Activated CD4-positive, alpha-beta T cell treated with anti-CD3 and anti-CD28 coated beads for 24 hours (primary cell): ENCODE results near the gene TTN.
"Not testable (repeated sequence)": the region's sequence is repeated elsewhere in the genome, so short reads cannot be mapped to it uniquely, and the experiment has no call there.

Experiments
- DNase-seq, 2 donors: peaks; one replicate each; pipeline ENCODE4 v3.0.0-alpha.2; 2020; ENCODE audit warnings: low read depth in 2 of 2

TTN gene

DNA sequence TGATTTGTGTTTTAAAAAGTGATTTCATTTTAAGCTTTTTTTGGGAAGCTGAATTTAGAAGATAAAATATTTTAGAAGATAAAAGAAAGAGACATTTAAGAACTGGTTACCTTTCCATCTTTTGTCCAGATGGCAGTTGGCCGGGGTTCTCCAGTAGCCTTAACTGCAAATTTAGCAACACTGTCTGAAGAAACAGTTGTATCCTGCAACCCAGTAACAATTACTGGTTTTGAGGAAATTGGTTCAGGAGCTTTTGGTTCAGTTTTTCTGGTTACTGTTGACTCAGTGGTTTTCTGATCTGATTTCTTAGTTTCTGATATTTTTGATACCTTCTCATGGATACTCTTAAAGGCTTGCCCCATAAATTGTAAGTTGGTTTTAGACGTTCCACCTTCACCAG lies 277.1 kb downstream of the TTN start:
- DNase-seq = no peak

DNA sequence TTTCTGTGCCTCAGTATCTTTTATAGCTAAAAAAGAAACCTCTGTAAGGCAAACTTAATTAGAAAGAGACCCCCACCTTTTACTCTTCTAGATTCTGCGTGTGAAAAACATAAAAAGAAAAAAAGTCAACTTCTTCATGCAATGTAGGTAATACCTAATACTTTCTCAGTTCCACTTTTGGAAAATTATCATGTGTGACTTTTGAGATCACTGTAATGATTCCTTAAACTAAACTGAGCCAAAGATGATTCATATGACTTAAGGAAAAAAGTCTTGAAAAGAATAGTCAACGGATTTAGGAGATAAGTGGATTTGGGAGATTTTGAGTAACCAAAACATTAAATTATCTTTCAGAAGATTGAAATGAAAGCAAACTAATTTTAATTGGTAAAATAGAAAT lies 278.0 kb downstream of the TTN start:
- no peak for DNase-seq

DNA sequence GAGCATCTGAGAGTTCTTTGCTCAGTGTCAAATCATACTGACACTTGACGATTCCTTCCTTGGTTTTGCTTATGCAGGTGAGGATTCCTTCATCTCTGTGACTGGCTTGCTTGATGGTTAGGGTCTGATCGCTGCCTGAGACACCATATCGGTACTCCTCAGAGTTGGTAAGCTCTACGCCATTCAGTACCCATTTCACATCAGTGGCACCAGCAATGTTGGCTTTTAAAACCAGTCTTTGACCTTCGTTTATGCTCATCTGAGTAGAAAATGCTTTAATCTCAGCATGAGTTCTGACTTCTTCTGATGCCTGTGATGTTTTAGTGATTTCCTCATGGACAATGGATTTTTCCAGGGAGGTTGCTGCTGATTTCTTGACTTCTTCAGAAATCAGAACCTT lies 278.6 kb downstream of the TTN start:
- no peak for DNase-seq

DNA sequence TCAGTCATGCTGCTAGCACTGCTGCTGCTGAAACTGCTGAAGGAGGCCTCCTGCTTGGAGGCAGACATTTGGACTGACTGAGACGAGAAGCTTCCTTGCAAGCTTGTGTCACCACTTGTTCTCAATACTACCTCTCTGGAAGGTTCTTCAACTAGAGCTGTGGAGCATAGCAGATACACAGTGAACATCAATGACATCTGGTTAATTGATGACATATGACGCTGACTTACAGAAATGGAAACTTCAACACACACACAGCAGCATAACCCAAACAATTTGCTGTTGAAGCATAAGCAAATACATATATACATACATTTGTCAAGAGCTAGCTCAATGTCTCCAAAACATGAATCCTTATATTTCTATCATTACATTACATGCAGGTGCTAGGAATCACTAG lies 279.6 kb downstream of the TTN start:
- no peak for DNase-seq

DNA sequence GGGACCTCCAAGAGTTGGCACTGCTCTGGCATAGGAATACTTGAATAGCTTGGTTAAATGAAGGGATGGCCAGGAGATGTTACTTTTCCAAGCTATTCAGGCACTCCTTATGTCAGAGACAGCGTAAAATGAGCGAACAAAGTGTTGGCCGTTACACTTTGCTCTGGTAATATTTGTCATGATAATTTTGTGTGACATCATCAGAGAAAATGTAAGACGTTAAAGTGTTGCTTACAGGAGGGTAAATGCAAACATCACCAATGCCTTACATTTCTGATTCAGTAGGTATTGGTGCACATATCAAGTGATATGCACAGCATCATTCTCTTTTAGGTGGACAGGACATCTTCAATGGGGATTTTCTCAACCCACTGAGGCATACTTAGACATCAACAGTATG lies 281.0 kb downstream of the TTN start:
- no peak for DNase-seq

DNA sequence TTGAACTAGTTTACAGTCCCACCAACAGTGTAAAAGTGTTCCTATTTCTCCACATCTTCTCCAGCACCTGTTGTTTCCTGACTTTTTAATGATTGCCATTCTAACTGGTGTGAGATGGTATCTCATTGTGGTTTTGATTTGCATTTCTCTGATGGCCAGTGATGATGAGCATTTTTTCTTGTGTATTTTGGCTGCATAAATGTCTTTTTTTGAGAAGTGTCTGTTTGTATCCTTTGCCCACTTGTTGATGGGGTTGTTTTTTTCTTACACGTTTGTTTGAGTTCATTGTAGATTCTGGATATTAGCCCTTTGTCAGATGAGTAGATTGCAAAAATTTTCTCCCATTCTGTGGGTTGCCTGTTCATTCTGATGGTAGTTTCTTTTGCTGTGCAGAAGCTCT lies 281.8 kb downstream of the TTN start:
- DNase-seq = not testable (repeated sequence)

DNA sequence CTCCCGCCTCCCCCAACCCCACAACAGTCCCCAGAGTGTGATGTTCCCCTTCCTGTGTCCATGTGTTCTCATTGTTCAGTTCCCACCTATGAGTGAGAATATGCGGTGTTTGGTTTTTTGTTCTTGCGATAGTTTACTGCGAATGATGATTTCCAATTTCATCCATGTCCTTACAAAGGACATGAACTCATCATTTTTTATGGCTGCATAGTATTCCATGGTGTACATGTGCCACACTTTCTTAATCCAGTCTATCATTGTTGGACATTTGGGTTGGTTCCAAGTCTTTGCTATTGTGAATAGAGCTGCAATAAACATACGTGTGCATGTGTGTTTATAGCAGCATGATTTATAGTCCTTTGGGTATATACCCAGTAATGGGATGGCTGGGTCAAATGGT lies 282.2 kb downstream of the TTN start:
- DNase-seq = not testable (repeated sequence)

DNA sequence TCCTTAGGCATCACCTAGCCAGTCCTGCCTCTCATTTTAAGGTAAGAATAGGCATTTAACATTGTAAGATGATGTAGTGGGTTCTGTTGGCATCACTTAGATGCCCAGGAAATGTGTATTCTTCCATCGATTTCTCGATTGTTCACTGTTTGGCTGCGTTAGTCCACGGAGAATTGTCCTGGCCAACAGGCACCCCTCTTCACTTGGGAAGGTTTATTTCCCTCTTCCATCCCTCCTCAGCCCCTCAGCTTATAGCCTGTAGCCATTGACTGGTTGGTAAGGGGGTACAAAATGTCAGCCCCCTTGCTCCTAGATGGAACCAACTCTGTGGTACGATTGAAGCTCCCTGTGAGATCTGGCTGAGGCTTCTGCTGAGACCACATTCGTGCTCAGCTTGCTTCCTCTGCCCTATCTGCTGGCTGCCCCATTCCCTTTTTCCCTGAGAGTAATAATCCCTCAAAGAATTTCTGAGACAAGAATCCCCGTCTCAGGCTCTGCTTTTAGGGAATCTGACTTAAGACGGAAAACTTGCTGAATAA lies 283.6 kb downstream of the TTN start:
- no peak for DNase-seq

DNA sequence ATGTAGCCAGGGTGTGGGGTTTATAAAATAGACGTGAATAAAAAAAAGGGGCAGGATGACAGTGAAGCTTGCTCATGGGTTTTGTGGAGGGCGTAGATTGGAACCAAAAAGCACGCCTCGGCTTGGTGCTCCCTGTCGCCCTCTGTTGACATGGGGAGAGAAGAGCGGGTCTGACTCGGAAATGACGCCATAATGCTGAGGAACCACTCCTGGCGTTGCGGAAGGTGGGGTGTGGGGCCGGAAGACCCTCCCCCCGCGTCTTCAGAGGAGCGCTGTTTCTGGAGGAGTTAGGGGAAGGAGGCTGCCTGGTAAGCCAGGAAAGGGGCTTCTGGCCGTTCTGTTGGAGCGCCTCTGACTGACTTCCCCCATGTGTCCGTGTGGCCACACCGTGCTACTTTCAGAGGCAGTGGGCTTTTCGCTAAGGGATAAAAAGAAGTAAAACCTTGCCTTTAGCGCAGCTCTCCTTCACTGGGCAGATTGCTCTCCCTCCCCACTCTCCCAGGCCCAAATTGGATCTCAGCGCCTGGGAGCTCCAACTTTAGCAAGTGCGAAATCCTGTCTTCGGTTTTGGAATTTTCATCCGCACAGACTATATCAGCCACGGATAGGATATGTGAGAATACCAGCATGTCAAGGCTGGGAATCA lies 284.1 kb downstream of the TTN start:
- peak; percentile 56 to 72 for DNase-seq

DNA sequence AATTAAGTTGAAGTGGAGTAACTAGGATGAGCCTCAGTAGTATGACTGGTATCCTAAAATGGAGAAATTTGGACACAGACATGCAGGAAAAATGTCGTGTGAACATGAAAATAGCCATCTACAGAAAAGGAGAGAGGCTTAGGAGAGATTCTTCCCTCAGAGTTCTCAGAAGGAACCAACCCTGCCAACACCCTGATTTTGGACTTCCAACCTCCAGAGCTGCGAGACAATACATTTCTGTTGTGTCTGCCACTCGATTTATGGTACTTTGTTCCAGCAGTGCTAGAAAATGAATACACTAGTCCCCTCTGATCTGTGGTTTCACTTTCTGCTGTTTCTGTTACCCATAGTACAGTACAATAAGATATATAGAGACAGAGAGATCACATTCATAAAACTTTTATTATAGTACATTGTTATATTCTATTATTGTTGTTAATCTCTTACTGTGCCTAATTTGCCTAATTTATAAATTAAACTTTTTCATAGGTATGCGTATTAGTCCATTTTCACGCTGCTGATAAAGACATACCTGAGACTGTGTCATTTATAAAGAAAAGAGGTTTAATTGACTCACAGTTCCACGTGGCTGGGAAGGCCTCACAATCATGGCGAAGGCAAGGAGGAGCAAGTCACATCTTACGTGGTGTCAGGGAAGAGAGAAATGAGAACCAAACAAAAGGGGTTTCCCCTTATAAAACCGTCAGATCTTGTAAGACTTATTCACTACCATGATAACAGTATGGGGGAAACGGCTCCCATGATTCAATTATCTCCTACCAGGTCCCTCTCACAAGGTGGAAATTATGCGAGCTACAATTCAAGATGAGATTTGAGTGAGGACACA lies 285.7 kb downstream of the TTN start:
- peak in 1 of 2 donors; percentile 15 for DNase-seq

DNA sequence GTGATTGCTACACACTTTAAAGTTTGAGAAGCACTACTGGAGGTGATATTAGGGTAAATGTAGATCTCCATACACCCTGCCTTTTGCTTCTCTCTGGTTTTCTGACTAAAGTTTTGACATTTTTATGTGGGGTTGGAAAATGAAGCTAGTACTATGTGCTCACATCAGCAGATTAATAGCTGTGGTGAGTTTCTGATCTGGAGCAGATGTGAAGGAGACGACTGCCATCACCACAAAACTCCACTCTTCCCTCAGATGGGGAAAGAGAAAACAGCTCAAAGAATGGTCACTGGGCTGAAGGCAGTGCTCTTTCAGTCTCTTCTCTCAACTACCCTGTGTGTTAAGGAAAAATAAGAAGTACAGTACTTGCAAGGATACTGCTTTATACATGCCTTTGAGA lies 289.7 kb downstream of the TTN start:
- DNase-seq = no peak

DNA sequence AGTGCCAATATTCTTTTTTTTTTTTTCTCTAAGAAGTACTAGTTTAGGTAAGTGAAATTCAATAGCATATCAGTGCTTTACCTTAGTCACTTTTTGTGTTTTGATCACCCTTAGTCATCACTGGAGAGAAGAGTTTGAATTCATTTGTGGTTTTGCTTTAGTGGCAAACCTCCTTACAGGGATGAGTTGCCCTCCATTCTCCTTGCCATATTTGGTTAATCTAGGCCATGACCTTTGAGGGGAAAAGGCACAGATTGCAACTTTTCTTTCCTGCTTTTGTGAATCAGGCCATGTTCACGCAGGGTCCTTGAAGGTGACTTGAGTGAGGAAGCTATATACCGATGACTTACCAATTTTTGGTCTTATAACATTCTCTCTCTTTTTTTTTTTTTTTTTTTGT lies 292.6 kb downstream of the TTN start:
- DNase-seq = peak; percentile 11 to 42

DNA sequence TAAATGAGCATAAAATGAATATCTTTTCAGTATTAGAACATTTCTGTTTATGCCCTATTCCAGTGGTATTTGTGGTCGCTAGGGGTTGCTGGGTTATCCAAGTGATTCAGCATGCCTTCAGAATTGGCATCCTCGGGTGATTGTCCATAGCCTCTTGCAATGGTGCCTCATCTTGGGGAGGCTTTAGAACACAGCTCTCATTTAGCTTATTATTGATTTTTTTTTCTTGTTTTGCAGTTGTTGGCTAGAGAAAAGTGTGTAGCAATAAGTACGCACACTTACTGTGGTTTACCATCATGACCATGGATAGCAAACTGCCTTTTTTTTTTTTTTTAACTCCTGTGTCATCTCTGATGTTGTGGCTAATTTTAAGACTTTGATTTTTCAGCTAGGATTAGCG lies 293.3 kb downstream of the TTN start:
- no peak for DNase-seq

DNA sequence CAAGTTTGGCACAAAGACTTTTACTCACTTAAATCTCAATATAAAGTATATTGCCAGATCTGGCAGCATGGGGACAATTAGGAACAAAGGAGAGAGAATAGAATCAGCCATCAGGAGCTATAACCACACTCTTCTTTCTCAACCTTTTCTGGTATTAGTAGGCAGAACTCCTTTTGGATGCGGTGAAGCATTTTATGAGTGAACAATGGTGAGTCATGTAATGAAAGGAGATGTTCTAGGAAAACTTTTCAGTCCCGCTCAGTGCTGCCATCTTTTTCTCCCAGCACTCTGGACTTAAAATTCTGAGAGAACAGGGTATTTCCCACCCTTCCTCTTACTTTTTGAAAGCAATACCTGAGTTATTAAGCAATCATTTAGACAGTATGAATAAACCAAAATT lies 294.7 kb downstream of the TTN start:
- DNase-seq = no peak

DNA sequence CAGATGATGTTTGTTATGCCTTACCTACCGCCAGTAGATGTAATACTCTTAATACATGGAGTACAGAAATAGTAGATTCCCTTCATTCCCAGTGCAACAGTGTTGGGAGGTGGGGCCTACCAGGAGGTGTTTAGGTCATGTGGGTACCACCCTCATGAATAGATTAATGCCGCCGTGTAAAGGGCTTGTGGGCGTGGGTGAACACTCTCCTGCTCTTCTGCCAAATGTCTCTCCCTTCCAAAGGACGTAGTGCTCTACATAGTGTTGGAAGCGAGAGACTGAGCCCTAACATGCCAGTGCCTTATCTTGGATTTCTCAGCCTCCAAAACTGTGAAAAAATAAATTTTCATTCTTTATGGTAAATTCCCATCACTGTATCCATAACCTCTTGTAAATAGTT lies 296.8 kb downstream of the TTN start:
- DNase-seq = no peak

DNA sequence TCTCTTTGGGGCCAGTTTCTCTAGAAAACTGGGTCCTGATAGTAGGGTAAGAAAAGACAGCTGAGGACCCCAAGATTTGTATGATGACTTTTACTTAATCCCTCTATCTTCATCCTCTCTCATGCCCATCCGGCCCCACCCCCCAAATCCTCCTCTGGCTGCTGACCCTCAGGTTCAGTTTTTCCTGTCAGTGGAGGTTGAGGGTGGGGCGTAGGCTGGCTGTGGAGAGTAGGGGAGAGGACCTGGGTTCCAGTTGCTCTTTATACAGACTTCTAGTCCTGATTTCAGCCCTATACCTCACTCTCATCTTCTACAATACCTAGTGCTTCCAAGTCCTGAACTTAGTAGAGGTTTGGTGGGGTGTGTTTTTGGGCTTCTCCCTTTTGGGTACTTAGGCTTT lies 298.6 kb downstream of the TTN start:
- no peak for DNase-seq

DNA sequence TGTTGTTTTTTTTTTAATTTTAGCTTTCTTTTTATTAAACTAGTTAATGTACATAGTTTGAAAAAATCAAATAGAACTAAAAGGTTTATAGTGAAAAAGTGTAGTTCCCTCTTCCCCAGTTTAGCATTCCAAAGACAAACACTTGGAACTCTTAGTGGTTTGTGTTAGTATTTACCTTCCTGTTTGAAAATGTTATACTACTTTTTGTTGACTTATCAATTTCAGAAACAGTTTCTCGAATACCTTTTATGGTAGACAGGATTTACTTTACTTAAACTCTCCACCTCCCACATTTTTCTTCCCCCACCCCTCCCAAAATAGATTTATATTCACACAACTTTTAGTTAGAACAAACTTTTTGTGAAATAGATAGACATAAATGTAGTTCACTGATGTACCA lies 300.3 kb downstream of the TTN start:
- no peak for DNase-seq

DNA sequence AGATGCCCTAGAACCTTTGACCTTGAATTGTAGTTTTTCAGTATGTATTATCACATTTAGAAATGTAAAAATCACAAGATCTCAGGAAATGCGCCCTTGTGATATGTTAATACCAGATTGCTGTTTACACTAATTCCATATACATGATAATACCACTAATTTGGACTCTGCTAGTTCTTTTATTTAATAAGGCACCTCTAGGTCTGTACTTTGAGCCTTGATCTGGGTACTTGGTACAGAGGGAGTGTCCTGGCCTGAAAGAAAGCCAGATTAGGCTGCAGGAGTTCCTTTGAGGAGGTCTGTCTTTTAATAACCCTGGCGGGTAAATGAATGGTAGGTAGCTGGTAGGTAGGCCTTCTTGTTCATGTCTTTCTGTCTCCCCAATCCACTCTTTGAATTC lies 300.7 kb downstream of the TTN start:
- no peak for DNase-seq

DNA sequence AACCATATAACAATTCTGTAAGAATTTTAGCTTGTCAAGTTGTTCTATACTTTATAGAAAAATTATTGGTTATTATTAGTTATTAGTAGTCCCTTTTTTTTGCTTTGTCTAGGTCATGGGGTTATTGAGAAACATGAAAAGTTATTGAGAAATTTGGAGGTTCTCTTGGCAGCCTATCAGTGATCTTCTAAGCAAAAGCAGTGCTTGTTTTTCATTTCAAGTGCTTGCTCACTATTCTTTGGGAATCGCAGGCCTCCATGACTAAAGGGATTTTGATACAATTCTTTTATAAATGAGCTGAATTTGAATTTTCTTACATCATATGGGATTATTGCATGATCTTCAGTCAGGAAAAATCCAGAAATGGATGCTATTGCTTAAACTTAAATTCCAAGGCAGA lies 301.1 kb downstream of the TTN start:
- no peak for DNase-seq

DNA sequence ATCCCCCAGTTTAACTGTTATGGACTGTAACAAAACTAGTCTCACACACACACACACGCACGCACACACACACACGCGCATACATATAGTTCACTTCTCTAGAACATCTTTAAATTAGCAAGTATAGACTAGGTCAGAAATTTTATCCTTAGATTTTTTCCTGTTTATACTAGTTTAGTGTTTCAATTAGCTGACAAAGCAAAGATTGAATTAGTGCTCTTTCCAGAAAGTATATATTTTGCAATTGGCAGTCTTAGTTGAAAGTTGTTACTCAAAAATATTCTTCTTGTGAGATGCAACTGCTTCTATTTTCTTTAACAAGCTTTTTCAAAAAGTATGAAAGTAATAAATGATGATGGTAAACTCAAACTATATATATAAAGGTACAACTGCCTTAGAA lies 304.5 kb downstream of the TTN start:
- no peak for DNase-seq

DNA sequence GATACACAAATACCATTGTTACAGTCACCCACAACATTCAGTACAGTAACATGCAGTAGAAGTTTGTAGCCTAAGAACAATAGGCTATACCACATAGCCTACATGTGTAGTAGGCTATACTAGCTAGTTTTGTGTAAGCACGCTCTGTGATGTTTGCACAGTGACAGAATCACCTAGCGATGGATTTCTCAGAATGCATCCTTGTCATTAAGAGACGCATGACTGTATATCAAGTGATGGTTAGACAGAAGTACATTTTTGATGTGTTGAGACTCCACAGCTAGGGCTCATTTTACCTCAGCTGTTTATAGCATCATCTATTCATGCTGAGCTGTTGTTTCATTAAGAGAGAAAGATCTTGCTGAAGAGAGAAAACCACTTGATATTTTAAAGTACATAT lies 307.6 kb downstream of the TTN start:
- no peak for DNase-seq

DNA sequence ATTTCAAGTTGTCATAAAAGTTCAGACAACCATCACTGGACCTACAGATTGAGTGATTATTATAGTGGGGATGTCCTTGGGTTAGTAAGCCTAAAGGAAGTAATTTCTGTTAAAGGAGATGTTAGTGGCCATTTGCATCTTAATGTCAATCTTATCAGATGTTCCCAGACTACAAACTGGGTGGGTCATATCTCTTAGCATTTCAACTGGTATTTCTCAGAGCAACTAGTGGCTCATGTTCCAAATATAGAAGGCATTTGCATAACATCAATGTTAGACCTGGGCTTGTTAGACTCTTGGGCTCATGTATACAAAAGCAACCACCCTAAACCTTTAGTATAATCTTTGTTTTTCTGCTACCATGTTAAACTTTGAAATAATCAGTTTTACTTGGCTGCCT lies 309.1 kb downstream of the TTN start:
- DNase-seq = no peak

DNA sequence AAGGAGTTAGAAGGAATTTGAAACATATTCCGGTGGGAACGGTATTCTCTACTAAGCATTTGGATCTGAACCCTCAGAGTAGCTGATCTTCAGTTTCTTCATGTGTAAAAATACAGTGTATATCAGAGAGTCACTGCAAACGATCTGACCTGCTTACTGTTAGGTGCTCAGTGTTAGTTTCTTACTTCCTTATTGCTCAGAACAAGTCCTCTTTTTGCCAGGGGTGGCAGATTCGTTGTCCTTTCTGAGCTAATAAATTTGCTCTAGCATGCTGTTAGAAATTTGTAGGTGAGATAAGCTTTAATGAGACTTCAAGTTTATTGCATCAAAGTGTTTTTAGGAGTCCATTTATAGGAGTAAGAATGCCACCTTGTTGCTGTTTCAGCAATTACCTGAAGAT lies 311.2 kb downstream of the TTN start:
- no peak for DNase-seq
